ENCODE measurements around the gene NHSL1. TPM values are rescaled to one million over a fixed set of nuclear protein-coding genes. Genes with fewer than 3 reads are reported as not detected.

NHSL1 gene
- polyA plus RNA-seq, 3 donors: 10.1 to 11.6 (median 10.8) TPM

DNA sequence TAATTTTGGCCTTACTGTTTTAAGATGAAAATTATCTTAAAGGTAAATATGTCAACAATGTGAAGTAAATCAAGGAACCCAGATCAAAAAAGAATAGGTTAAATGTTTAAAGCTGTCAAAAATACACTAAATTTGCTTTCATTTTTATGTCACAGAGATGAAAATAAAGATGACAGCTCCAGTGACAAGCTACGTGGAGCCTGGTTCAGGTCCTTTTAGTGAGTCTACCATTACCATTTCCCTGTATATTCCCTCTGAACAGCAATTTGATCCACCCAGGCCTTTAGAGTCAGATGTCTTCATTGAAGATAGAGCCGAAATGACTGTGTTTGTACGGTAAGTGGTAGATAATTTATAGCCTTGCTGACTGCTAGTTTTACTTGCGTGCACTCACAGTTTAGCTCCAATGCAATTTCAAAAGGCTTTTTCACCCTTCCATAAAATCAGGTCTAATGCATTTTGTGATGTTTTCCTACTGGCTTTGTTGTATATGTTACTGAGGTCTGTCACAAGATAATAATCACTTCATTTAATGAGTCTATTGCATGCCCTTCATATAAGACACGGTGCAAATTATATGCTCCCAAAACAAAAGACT lies 93.4 kb downstream of the NHSL1 start:
- DNase-seq (ENCODE audit: low read depth in 3 of 3, low spot score in 2 of 3): no peak

DNA sequence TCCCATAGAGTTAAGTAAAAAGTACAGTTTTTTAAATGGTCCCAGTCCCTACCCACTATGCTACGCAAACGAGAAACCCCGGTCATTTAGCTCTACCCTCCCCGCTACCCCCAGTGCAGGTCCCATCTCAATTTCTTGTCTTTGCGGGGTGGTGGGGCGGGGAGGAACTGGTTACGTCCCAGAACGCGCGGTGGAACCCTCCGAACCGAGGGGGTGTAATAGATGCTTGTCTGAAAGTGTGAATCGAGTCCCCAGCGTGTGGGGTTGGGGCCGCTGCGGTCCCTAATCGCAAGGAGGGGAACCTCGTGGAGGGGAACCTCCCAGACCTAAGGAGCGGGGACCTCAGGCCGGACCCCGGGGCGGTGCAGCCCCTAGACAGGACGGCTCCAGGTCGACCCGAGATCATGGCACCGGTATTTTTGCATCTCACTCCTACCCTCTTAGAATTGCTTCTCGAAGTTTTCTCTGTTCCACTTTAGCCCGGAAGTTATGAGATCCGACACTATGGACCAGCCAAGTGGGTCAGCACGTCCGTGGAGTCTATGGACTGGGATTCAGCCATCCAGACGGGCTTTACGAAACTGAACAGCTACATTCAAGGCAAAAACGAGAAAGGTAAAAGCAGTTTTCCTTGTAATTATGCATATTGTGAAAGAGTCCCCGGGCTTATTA lies 94.5 kb downstream of the NHSL1 start:
- no peak for DNase-seq (ENCODE audit: low read depth in 3 of 3, low spot score in 2 of 3)

DNA sequence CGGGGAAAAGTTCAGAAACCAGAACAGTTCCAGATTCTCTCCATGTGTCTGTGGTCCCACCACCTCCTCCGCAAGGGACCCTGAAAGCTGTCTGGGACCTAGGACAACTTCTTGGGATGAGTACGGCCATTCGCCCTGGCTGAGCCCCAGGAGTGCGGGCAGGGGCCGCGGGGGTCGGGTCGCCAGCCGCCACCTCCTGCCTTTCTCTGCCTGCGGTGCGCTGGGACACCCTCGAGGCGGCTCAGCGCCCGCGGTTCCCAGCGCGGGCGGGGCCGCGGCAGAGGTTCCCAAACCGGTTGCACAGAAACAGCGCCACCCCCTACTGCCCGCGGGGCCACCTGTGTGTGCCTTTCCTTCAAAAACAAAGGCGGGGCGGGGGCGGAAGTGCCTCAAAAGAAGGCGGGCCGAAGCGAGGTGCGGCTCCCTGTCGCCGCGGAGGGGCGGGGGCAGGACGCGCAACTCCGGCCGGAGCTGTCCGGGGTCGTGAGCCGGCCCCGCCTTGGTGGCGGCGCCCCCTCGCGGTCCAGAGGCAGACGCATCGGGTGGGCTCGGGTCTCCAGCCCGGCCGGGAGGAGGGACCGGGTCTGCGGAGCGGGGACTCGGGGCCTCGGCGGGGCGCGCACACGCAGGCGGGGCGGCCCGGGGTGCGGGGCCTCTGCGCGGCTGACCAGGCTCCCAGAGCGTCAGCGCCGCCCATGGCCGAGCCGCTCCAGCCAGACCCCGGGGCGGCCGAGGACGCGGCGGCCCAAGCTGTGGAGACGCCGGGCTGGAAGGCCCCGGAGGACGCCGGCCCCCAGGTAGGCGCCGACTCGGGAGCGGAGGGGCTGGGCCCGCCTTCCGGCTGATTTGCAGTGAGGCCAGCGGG lies 95.3 kb downstream of the NHSL1 start, which contains the start of gene HEBP2:
Gene HEBP2 (plus strand): TSS at position 423 of the 865 bp plus-strand sequence. CDS start 273 bp downstream, at position 696.
- DNase-seq (ENCODE audit: low read depth in 3 of 3, low spot score in 2 of 3): peak; percentile 61 to 85 (median 84)

DNA sequence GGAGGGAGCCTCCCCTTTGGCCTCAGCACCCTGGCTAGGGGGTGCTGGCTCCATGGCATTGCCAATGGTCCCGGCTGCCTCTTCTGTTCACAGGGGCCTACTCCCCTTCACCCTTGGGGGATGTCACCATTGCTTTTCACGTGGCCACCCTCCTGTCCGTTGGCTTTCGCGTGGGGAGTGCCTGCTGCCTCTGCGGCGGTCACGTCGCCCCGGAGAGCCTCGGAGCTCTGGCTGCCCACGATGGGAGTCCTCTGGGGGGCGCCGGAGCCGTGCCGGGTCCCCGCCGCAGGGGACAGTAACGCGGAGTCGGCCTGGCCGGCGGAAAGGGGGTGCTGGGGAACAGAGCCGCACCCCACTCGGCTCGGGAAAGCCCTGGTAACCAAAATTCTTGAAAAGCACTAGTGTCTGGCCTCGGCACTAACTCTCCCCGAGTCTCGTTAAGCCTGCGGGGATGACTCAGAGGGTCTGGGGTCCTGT lies 95.9 kb downstream of the NHSL1 start:
- DNase-seq (ENCODE audit: low read depth in 3 of 3, low spot score in 2 of 3): no peak

DNA sequence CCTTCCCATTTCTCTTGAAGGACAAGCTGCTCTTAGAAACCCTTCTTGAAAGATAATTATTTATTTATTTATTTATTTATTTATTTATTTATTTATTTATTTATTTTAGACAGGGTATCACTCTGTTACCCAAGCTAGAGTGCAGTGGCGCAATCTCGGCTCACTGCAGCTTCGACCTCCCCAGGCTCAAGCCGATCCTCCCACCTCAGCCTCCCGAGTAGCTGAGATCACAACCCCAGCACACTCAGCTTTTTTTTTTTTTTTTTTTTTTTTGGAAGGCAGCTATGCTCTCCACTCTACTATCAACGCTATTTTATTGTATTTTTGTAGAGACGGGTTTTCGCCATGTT lies 96.5 kb downstream of the NHSL1 start:
- no peak for DNase-seq (ENCODE audit: low read depth in 3 of 3, low spot score in 2 of 3)

DNA sequence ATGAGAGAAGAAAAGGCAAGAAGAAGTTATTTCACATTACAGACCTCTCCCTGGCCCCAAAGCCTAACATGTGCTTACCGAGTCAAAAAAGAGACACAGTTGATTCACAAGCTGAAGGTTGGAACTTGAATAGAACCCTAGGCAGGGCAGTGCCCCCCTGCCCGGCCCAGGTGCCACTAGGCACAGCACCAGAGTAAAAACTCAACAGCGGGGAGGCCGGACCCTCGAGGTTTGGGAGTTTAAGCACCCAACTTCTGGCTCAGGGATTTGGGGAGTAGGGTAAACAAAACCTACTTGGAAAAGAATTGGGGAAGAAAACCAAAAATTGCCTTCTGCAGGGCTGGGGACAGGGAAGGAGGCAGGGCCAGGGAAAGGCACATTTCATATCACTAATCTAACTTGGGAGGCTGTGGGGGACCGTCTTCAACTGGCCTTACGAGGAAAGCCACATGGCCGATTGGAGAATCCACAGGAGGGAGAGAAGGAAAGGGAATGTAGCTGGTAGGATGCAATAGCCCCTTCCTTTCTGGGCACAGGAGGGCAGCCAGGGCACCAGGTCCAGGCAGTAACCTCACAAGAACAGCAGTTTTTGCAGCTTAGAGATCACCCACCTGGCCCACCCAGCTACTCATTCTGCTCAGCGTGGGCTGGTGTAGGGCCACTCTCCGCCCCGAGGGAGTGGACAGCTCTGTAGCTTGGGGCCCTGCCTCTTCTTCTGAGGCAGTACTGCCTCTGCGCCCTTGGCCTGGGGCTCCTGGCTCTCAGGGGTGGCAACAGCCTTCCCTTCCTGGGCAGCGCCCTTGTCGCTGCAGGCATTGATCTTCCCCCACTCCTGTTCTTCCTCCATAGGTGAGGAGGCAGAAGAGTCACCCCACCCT lies 97.1 kb downstream of the NHSL1 start:
- DNase-seq (ENCODE audit: low read depth in 3 of 3, low spot score in 2 of 3): no peak

DNA sequence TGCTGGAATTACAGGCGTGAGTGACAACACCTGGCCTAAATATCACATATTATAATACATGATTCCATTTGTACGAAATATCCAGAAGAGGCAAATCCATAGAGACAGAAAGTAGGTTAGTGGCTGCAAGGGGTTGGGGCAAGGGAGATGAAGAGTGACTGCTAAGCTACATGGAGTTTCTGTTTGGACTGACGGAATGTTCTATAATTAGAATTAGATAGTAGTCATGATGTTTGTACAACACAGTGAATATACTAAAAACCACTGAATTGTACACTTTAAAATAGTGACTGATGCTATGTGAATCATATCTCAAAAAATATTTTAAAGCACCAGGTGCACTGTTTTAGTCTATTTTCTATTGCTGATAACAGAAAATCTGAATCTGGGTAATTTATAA lies 99.0 kb downstream of the NHSL1 start:
- DNase-seq (ENCODE audit: low read depth in 3 of 3, low spot score in 2 of 3): no peak

DNA sequence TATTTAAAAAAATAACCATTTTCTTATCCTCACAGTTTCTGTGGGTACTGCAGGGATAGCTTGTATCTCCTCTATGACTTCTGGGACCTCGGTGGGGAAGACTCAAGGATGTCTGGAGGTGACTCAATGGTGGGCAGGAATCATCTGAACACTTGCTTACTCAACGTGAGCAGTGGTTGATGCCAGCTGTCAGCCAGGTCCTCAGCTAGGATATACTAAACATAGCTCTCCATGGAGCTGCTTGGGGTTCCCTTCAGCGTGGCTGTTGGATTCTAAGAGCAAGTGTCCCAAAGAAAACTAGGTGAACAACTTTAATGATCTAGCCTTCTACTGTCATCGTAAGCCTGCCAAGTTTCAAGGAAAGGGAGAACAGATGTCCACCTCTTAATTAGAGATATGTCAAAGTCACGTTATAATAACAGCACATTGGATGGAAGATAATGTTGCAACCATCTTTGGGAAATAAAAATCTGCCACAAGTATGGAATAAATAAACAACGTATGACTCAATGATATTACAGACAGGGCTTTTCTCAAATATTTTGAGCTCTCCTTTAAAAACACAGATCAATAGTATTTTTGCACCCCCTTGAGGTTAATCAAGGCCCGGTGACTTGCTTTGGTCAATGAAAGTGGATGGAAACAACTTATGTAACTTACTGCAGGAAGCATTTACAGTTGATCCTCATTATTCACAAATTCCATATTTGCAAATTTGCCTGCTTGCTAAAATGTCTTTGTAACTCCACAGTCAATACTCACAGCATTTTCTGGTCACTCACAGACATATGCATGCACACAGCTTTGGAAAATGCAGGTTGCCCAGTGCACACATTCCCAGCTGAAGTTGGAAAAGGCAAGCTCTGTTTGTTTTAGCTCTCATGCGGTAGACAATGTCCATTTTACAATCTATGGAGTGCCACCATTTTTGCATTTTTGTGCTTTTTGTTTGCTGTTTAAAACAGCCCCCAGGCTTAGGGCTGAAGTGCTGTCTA lies 101.9 kb downstream of the NHSL1 start:
- no peak for DNase-seq (ENCODE audit: low read depth in 3 of 3, low spot score in 2 of 3)

DNA sequence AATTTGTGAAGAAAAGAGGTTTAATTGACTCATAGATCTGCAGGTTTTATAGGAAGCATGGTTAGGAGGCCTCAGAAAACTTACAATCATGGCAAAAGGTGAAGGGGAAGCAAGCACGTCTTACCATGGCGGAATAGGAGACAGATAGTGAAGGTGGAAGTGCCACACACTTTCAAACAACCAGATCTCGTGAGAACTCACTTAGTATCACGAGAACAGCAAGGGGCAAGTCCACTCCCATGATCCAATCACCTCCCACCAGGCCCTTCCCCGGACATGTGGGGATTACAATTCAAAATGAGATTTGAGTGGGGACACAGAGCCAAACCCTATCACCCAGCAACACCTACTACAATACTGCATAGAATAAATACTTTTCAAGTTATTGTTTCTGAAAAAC lies 102.6 kb downstream of the NHSL1 start:
- DNase-seq (ENCODE audit: low read depth in 3 of 3, low spot score in 2 of 3): no peak

DNA sequence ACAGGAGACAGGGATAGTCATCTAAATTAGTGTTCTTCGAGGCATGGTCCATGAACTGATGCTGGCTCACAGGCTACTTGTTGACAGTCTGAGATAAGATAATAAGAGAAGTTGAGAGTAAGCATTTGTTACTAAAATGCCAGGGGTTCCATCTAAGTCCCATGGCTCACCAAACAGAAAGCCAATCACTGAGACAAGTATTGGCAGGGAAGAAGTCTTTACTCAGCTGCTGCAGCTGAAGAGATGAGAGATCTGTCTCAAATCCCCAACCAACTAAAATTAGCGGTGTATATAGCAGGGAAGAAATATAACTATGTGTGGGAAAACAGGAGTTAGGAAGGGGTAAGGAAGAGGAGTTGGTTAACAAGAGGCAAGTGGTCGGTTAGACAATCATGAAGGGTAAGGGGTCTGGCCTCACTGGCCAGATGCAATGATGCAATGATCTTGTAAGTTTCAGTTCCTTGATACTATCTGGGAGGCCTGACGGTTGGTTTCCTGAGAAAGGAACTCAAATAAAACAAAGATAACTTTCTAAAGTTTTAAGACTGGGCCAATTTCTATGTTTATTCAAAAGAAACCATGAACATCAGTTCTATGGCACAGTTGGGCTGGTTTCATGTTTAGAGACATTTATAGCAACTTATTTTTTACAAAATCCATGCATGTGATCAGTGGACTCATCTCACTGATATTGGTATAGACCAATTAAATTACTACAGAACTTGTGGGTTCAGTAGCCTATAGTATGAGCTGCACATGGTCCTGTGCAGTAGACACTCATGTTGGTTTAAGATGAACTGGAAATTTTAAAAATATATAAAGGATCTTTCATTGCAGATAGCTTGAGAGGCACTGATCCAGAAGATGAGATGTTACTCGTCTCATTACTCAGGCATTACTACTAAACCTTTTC lies 105.2 kb downstream of the NHSL1 start:
- no peak for DNase-seq (ENCODE audit: low read depth in 3 of 3, low spot score in 2 of 3)

DNA sequence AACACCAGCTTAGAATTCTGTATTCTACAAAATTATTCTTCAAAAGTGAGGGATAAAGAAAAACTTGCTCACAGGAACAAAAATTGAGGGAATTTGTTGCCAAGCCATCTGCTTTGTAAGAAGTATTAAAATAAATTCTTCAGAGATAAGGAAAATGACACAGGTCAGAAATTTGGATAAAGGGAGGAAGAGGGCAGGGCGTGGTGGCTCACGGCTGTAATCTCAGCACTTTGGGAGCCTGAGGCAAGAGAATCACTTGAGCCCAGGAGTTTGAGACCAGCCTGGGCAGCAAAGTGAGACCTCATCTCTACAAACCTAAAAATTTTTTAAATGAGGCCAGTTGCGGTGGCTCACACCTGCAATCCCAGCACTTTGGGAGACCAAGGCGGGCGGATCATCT lies 109.7 kb downstream of the NHSL1 start:
- DNase-seq (ENCODE audit: low read depth in 3 of 3, low spot score in 2 of 3): no peak

DNA sequence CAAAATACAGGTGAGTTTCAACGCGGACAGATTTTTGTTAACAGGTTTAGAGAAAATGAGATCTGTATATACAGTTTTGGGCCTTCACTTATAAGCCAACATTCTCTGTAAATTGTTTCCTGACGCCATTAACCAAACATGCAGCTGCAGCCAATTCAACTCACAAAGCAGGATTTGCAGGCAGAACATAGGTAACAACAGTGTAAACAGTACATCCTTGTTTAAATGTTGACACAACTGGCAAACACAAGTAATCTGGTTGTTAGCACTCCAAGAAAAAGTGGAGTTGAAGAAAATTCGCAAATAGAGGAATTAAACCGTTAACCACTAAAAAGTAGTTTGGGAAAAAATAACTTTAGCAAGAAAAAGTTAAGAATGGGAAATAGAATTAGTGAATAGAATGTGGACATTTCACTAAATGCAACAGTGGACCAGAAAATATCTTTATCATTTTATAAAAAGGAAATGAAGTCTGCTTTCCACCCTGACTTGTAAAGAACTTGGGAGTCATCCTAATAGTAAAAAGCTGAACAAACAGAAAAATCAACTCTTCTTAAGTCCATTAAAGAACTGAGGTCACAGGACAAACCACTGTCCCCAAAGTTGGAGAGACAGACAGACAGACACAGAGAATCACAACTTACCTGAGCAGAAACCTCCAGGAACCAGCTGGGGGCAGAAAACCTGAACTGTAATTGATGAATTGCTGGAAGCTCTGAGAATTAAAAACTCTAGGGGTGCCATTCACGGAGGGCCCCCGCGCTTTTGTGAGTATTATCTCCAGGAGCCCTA lies 111.5 kb downstream of the NHSL1 start:
- no peak for DNase-seq (ENCODE audit: low read depth in 3 of 3, low spot score in 2 of 3)

DNA sequence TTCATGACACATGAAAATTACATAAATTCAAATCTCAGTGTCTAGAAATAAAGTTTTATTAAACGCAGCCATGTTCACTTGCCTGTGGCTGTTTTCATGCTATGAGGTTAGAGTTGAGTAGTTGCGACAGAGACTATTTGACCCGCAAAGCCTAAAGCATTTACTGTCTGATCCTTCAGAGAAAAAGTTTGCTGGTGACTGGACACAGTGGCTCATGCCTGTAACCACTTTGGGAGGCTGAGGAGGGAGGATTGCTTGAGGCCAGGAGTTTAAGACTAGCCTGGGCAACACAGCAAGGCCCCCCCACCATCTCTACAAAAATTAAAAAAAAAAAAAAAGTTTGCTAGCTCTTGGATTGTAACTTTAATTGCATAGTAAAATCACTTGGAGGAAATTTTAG lies 112.4 kb downstream of the NHSL1 start:
- DNase-seq (ENCODE audit: low read depth in 3 of 3, low spot score in 2 of 3): no peak

DNA sequence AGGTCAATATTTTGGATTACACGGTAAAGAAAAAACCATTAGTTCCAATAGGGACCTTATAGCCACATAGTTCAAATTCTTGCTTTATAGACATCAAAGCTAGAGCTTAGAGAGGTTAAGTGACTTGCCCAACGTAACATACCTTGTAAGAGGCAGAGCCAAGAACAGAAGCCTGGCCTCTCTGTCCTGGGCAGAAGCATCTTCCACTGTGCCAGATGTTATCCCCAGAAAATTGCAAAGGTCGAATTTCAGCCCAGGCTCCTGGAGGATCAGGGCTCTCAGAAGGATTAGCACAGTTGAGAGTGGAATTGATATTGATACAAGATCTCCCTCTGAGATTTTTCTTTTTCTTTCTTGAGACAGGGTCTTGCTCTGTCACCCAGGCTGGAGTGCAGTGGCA lies 115.5 kb downstream of the NHSL1 start:
- DNase-seq (ENCODE audit: low read depth in 3 of 3, low spot score in 2 of 3): no peak

DNA sequence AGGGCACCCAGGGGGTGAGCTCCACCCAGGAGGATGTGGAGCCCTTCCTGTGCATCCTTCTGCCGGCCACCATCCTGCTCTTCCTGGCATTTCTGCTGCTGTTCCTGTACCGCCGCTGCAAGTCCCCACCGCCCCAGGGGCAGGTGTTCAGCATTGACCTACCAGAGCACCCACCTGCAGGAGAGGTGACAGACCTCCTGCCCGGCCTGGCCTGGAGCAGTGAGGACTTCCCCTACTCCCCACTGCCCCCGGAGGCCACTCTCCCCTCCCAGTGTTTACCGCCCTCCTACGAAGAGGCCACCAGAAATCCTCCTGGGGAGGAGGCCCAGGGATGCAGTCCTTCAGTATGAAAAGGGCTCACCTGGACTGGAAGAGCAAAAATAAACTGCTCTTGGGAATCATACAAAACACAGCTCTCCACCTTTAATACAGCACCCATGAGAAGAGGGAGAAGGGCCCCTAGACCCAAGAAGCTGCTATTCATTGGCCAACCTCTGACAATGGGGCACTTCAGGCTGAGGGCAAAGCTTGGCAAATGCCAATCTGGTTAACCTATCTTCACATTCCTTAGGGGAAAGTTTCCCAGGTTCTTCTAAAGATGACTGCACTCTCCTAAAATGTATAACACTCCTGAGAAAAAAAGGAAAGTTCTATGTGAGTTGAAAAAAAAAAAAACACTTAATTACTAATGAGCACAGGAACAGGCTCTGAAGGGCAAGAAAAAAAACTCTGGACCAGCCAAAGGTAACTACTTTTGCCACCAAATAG lies 116.6 kb downstream of the NHSL1 start:
- DNase-seq (ENCODE audit: low read depth in 3 of 3, low spot score in 2 of 3): no peak

DNA sequence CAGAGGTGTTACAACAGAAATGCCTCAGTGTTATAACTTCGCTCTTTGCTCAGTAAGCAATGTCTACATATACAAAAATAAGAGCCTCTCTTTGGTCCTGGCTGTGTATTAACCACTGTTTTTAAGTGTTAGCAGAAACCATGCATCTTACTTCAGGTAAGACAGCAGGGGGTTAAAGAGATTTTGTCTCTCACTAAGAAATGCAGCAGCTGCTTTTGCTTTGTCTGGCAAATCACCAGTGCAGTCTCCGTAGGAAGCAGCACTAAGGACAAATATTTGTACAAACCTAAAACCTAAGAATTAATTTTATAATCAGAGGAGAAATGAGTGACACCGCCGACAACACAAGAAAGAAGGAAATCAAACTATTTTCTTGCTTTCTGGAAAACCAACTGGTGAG lies 120.8 kb downstream of the NHSL1 start:
- no peak for DNase-seq (ENCODE audit: low read depth in 3 of 3, low spot score in 2 of 3)

DNA sequence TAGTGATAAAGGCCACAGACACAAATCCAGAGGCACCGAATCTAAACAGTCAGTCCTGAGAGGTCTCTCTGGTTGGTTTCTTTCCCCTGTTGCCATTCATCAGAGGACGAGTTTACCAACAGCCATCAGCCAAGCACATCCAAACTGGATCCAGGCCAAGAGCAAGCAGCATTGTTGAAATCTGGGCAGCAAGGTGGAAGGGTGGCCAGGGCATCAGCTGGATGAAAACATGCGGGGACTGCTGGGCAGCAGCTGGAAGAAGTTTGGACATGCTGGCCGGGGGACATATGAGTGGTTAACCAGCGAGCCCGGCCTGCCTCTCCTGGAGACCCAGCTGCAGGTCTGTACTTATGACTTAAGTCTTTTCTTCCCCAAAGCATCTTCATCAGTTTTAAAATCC lies 121.5 kb downstream of the NHSL1 start, which contains the start of gene SMIM28:
Gene SMIM28 (plus strand): TSS at position 62 of the 400 bp plus-strand sequence. CDS start 168 bp downstream, at position 230.
- DNase-seq (ENCODE audit: low read depth in 3 of 3, low spot score in 2 of 3): no peak

Measured in right renal cortex interstitium (tissue), 3 donors.